Activated CD4-positive, alpha-beta T cell treated with anti-CD3 and anti-CD28 coated beads, Interleukin-2, amount 50 U/mL, for 48 hours (primary cell): ENCODE results near the gene COQ10B.

Source experiments
- DNase-seq, 2 experiments: peaks; one replicate each; pipeline ENCODE4 v3.0.0-alpha.2; 2020

COQ10B gene

GRCh38 chr2:197502685-197503084 is 49.3 kb downstream of the COQ10B start:
- DNase-seq, result no peak

GRCh38 chr2:197504000-197504399 is 50.6 kb downstream of the COQ10B start:
- DNase-seq, result no peak

DNA sequence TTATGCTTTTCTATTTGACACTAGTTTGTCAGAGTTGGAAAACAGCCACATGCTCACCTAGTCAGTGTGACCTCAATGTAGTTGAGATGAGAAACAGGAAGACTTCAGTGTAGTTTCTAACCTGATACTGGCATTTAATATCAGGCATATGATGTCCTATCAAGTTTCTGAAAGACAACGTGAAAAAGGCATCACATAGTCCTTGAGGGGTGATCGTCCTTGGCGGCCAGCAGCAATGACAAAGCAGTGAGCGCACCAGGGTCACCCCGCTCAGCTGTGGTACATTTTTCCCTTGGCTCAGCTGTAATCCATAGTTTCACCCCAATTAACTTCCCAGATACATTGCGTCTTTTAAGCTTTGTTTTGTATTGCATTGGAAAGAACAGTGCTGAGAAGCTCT is 51.2 kb downstream of the COQ10B start:
- DNase-seq, result no peak

GRCh38 chr2:197506658-197507057 is 53.3 kb downstream of the COQ10B start:
- DNase-seq, result no peak

DNA sequence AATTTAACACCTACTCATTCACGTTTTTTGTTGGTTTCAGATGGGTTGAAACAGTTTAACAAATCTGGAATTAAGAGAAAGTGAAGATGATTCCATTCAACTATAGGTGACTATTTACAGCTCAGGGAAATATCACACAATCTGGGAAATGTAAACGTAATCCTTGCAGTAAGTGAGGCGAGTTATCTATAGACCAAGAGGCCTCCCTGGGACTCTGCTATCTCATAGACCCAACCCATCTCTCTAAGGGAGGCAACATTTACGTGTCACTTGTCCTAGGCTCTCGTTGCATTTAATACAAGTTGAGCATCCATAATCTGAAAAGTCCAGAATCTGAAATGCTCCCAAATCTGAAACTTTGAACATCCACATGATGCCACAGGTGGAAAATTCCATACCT is 60.6 kb downstream of the COQ10B start:
- DNase-seq, result no peak

GRCh38 chr2:197514754-197515153 is 61.4 kb downstream of the COQ10B start:
- DNase-seq, result no peak

DNA sequence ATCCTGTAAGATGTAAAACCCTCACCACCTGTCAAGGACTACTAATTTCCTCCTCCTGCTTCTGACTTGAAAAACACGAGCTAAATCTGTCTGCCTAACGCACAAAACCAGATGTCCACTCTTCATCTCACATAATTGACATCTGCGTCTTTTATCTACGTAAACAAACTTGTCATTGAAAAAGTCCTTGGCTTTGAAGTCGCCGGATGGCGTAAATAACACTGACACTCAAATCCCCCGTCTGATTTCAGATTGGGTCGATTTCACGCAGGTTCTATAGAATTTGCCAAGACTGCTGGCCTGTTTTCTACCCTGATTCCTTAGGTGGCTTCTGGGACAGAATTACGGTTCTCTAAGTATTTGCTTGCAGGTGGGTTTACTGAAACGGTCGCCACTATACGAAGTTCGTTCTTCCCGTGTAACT is 62.0 kb downstream of the COQ10B start:
- no peak for DNase-seq

DNA sequence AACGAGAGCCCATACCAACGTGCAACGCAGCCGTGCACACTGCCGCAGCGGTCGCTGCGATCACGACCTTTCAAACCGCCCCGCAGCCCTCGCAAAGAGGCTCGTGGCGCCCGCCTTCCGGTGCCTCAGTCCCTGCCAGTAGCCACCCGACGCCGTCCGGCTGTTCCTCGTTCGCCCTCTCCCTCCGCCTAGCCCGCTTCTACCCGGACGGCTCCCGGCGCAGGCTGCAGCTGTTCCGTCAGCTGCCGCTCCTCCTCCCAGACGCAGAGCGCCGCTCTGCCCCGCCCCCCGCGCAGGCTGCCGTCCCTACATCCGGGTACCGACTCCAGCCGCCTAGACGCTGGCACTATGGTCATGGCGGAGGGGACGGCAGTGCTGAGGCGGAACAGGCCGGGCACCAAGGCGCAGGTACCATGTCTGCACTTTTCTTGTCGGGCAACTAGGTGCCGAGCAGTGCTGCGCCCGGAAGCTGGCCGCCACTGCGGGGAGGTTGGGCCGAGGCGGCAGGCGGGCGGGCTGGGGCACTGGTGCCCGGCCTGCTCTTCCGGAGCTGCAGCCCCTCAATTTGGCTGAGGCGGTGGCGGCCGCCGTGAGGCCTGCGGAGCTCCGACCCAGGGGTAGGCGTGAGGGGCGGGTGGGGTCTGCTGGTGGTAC is 62.5 kb downstream of the COQ10B start, which contains the start of gene MOB4:
Gene MOB4 (plus strand): TSS at position 328 of the 654 bp plus-strand sequence. CDS start 21 bp downstream, at position 349.
- peak; percentile 94 to 95 for DNase-seq

- peak; percentile 20 to 38 for DNase-seq
Observed at GRCh38 chr2:197516393-197516761, 63.0 kb downstream of the COQ10B start.

DNA sequence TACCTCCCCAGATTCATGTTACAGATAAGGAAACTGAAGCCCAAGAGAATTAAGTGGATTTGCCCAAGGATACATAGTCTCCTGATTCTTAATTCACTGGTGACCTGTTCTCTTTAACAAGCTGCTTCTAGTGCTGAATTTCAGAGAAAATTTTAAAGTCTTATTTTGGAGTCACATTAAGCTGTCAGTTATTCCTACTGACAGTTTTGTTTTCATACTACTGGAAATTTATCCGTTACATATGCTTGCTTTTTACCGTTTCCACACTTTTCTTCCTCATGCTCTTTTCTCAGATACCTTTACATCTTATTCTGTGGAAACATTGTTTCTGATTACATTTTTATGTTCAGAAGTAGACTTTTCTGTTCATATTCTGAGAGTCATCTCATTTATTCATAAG is 63.8 kb downstream of the COQ10B start:
- no peak for DNase-seq
